K562 (cell line): ENCODE measurements around the gene ARMC12. TPM values are rescaled to one million over a fixed set of nuclear protein-coding genes. Genes with fewer than 3 reads are reported as not detected.

Source experiments
- ATF6 ChIP-seq: sonication (generic); formaldehyde crosslinking; IDR thresholded peaks from 2 replicates; pipeline ENCODE4 v1.4.0; 2020; ENCODE audit warnings: mild to moderate bottlenecking, missing genetic modification reagents
- BMI1 ChIP-seq: fragments of 150-350 bp; IDR thresholded peaks from 2 replicates; pipeline ENCODE4 v1.6.1; 2014; ENCODE audit warnings: low read length
- BRF2 ChIP-seq: IDR thresholded peaks from 3 replicates; pipeline ENCODE4 v1.6.1; 2011; ENCODE audit warnings: borderline replicate concordance, mild to moderate bottlenecking; ENCODE audit not compliant: insufficient read length, insufficient read depth
- CBFA2T2 ChIP-seq: fragments of 450-650 bp; conservative IDR thresholded peaks from 2 replicates; pipeline ENCODE4 v1.6.1; 2017; ENCODE audit warnings: mild to moderate bottlenecking
- CREB3 ChIP-seq: fragments of 450-650 bp; conservative IDR thresholded peaks from 2 replicates; pipeline ENCODE4 v1.6.1; 2016; ENCODE audit warnings: missing genetic modification characterization, low read depth, mild to moderate bottlenecking, missing compliant biosample characterization, moderate library complexity
- ELF1 ChIP-seq: fragments of 200-800 bp; sonication (Bioruptor generic); IDR thresholded peaks from 2 replicates; pipeline ENCODE4 v1.6.1; 2016; ENCODE audit warnings: missing genetic modification characterization, missing compliant biosample characterization
- HNRNPK ChIP-seq: fragments of 200-400 bp; formaldehyde crosslinking; IDR thresholded peaks from one replicate; pipeline ENCODE4 v1.6.1; 2018; ENCODE audit warnings: mild to moderate bottlenecking, low read depth, low read length; ENCODE audit not compliant: poor library complexity, severe bottlenecking
- IFI16 ChIP-seq: fragments of 250-450 bp; sonication (Bioruptor Pico); IDR thresholded peaks from 2 replicates; pipeline ENCODE4 v2.1.2; 2022; ENCODE audit warnings: mild to moderate bottlenecking, inconsistent platforms
- MCM5 ChIP-seq: fragments of 450-650 bp; IDR thresholded peaks from 2 replicates; pipeline ENCODE4 v1.6.1; 2016; ENCODE audit warnings: low read depth
- NFIX ChIP-seq: fragments of 250-450 bp; sonication (Bioruptor Pico); IDR thresholded peaks from 2 replicates; pipeline ENCODE4 v1.4.0; 2020; ENCODE audit warnings: low read depth, mild to moderate bottlenecking, moderate library complexity
- NFXL1 ChIP-seq: fragments of 450-650 bp; formaldehyde crosslinking; IDR thresholded peaks from 2 replicates; pipeline ENCODE4 v1.4.0; 2021; ENCODE audit warnings: mild to moderate bottlenecking
- NONO ChIP-seq, 2 experiments: fragments of 200-400 bp in 1 of 2; fragments of 450-650 bp in 1 of 2; formaldehyde crosslinking in 1 of 2; IDR thresholded peaks; 2 replicates each; pipeline ENCODE4 v1.6.1; 2017; ENCODE audit warnings: low read depth in 2 of 2, mild to moderate bottlenecking in 2 of 2, moderate library complexity in 2 of 2, low read length in 1 of 2
- OTX1 ChIP-seq: fragments of 450-650 bp; formaldehyde crosslinking; IDR thresholded peaks from 2 replicates; pipeline ENCODE4 v1.4.0; 2022; ENCODE audit warnings: mild to moderate bottlenecking
- PHB2 ChIP-seq: fragments of 450-650 bp; IDR thresholded peaks from 2 replicates; pipeline ENCODE4 v1.6.1; 2017; ENCODE audit warnings: low read depth
- POLR3G ChIP-seq: IDR thresholded peaks from 2 replicates; pipeline ENCODE4 v1.6.1; 2011; ENCODE audit not compliant: insufficient read length, insufficient replicate concordance; ENCODE audit errors: extremely low read depth
- ZNF766 ChIP-seq: fragments of 200-800 bp; sonication (Bioruptor generic); conservative IDR thresholded peaks from 2 replicates; pipeline ENCODE4 v1.6.1; 2016; ENCODE audit warnings: missing genetic modification characterization, missing compliant biosample characterization
- ZNF780A ChIP-seq: fragments of 250-450 bp; sonication (Bioruptor Pico); IDR thresholded peaks from 2 replicates; pipeline ENCODE4 v1.5.0; 2021; ENCODE audit warnings: mild to moderate bottlenecking
- polyA plus RNA-seq, 8 experiments: library from polyadenylated mRNA; depleted of rRNA in 4 of 8; stranded (reverse) in 5 of 8; unstranded in 3 of 8; fragments of >200 nt; fragmentation: Nextera tagmentation in 2 of 8; fragmentation: Illumina TruSeq in 1 of 8; extraction: Ambion mirVana in 2 of 8; extraction: Trizol in 1 of 8; gene quantifications; 2 replicates each; pipeline versions ENCODE4 v1.2.1 to v1.2.3, GENCODE V29; 2011 to 2014; ENCODE audit warnings: inconsistent platforms in 1 of 8, missing spikeins in 1 of 8
- total RNA-seq, 7 experiments: library from RNA; depleted of rRNA in 6 of 7; stranded (reverse); fragments of >200 nt in 6 of 7; fragmentation: Illumina TruSeq in 2 of 7; extraction: Trizol in 2 of 7; gene quantifications; 2 replicates each; pipeline versions ENCODE4 v1.2.1 to v1.2.3, GENCODE V29; 2011 to 2021; ENCODE audit warnings: low replicate concordance in 1 of 7
- TF ChIP-seq, protein P1 (sequence below), 2 experiments: IDR thresholded peaks; 2 replicates each; pipeline ENCODE4 v1.6.1; 2012; ENCODE audit warnings: improper control_type of control experiment in 2 of 2, low read depth in 2 of 2, low read length in 2 of 2, borderline replicate concordance in 1 of 2

Gene ARMC12
- total and polyA plus RNA-seq, 9 of the 15 experiments (the other 6 are each of a cell fraction or from before 2014, with no cell fraction given), result 0.09 to 0.58 (median 0.31) TPM; not detected in 3

DNA sequence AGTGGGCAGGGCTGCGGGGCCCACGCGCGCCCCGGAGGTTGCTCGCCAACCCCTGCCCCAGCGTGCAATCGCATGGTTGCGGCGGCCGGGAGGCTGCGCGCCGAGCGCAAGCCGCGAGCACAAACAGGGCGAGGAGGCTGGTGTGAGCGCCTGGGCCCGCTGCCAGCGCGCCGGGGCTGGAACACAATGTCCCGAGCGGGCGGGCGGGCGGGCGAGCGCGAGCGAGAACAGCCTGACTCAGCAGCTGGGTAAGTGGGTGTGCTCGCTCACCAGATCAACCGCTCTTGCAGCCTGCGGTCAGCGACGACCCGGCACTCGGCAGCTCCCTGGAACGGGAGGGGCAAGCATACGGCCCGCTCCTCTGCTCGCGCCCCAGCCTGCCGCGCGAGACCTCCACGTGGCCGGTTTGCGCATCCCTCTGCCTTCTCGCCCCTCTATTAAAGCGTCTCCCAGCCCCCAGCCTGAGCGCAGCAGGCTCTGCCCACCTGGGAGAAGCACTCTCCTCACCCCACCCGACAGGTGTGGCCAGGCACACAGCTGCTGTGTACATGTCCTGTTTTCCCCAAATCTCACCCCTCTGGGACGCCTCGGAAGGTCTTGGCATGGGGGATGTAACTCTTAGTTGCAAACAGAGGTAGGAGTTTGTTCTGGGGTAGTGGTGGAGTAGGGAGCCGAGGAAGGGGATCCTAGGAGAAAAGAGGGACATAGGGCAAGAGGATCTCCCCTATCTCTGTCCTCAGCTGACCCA, 8.7 kb upstream of the ARMC12 start (continued):
- TF ChIP-seq NFXL1 (CRISPR knock-in tag) (no peak), PHB2 (no peak), IFI16 (CRISPR knock-in tag) (no peak), NONO (IDR thresholded peaks at IDR 0.05; ENCODE audit: low read depth in 2 of 2, low read length in 1 of 2) (0 out of 4 replicates have a peak, but pooled peaks of 1 of the 2 experiments have one; percentile 54), ZNF766 (CRISPR knock-in tag) (peak; percentile 73; the same call in 1 of the 2 replicates), CBFA2T2 (no peak), HNRNPK (no peak), ATF6 (0 out of 2 replicates have a peak, but pooled peaks have one; percentile 39), NFIX (no peak), OTX1 (CRISPR knock-in tag) (0 out of 2 replicates have a peak, but pooled peaks have one; percentile 5), CREB3 (tag) (peak; percentile 94), ZNF780A (CRISPR knock-in tag) (no peak), ELF1 (tag) (no peak; the same call in 1 of the 2 replicates), POLR3G (no peak), MCM5 (no peak), BRF2 (no peak), BMI1 (no peak)
- TF ChIP-seq, protein P1, sequence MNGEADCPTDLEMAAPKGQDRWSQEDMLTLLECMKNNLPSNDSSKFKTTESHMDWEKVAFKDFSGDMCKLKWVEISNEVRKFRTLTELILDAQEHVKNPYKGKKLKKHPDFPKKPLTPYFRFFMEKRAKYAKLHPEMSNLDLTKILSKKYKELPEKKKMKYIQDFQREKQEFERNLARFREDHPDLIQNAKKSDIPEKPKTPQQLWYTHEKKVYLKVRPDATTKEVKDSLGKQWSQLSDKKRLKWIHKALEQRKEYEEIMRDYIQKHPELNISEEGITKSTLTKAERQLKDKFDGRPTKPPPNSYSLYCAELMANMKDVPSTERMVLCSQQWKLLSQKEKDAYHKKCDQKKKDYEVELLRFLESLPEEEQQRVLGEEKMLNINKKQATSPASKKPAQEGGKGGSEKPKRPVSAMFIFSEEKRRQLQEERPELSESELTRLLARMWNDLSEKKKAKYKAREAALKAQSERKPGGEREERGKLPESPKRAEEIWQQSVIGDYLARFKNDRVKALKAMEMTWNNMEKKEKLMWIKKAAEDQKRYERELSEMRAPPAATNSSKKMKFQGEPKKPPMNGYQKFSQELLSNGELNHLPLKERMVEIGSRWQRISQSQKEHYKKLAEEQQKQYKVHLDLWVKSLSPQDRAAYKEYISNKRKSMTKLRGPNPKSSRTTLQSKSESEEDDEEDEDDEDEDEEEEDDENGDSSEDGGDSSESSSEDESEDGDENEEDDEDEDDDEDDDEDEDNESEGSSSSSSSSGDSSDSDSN (IDR thresholded peaks at IDR 0.05; ENCODE audit: borderline replicate concordance in 1 of 2, low read depth in 2 of 2, low read length in 2 of 2), result peak; percentile 76 to 90; a peak in 2 of 4 replicates
